Uterus (tissue), 4 donors: ENCODE results near the gene ANP32E. TPM values are rescaled to one million over a fixed set of nuclear protein-coding genes. Genes with fewer than 3 reads are reported as not detected.

Experiments
- DNase-seq, 2 donors: peaks; one replicate each; pipeline ENCODE4 v3.0.0-alpha.2; 2019 to 2020
- H3K27ac ChIP-seq, 2 donors: fragments of 200-600 bp; sonication (generic); 1 replicate in 1 of 2; 2 replicates in 1 of 2; pipeline ENCODE4 v1.5.1; 2016 to 2018
- H3K27me3 ChIP-seq, 2 donors: fragments of 200-600 bp; sonication (generic); one replicate each; pipeline ENCODE4 v1.5.1; 2018 to 2019; ENCODE audit warnings: control low read depth in 1 of 2
- H3K36me3 ChIP-seq, 2 donors: fragments of 200-600 bp; sonication (generic); one replicate each; pipeline ENCODE4 v1.5.1; 2019; ENCODE audit warnings: control low read depth in 1 of 2
- H3K4me1 ChIP-seq, 2 donors: fragments of 200-600 bp; sonication (generic); one replicate each; pipeline ENCODE4 v1.5.1; 2018 to 2019; ENCODE audit warnings: control low read depth in 1 of 2
- H3K4me3 ChIP-seq, 2 donors: fragments of 200-600 bp; sonication (generic); 1 replicate in 1 of 2; 2 replicates in 1 of 2; pipeline ENCODE4 v1.5.1; 2018 to 2019; ENCODE audit warnings: mild to moderate bottlenecking in 1 of 2
- H3K9me3 ChIP-seq, 2 donors: fragments of 200-600 bp; sonication (generic); one replicate each; pipeline ENCODE4 v1.5.1; 2019; ENCODE audit warnings: control low read depth in 1 of 2
- POLR2A ChIP-seq, 2 donors: fragments of 450-650 bp; IDR thresholded peaks; one replicate each; pipeline ENCODE4 v1.6.1; 2016; ENCODE audit warnings: antibody characterized with exemption in 2 of 2, mild to moderate bottlenecking in 1 of 2, moderate library complexity in 1 of 2
- intact Hi-C: fragments of 100-400 bp; cut with DNase I; formaldehyde crosslinking; loops from one replicate; pipeline ENCODE4 v1.15.1; 2023; ENCODE audit warnings: low total_unique reads
- total RNA-seq, 4 donors: library from RNA; depleted of rRNA in 3 of 4; stranded (reverse); fragments of >200 nt in 3 of 4; gene quantifications; one replicate each; pipeline versions ENCODE4 v1.1.0 to v1.2.4, GENCODE V29; 2014 to 2023
- TF ChIP-seq, protein P1 (sequence below), 4 experiments: fragments of 200-600 bp in 2 of 4; fragments of 450-650 bp in 2 of 4; sonication (generic) in 2 of 4; IDR thresholded peaks; one replicate each; pipeline ENCODE4 v1.5.1; 2016 to 2019; ENCODE audit warnings: antibody characterized with exemption in 4 of 4, mild to moderate bottlenecking in 2 of 4, moderate library complexity in 1 of 4
- donor health status: DM: yes; HTN: yes; CAD: no.

Gene ANP32E
- total RNA-seq, 4 donors from 2014 or later = 1.3 to 55.1 (median 38.6) TPM

DNA sequence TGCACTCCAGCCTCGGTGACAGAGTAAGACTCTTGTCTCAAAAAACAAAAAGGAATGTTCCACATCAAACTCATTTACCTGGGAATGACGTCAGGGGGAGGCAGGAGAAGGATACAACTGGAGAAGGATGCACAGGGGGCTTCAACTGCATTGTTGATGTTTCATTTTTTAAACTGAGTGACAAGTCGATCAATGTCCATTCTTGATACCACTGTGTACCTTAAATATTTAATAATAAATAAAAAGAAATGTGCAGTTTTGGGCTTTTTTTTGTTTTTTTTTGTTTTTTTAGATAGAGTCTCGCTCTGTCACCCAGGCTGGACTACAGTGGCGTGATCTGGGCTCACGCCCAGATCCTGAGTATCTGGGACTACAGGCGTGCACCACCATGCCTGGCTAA, 50.4 kb downstream of the ANP32E start:
- intact Hi-C loops = no loop called here
- H3K27ac ChIP-seq = no peak overlapping the region
- H3K36me3 ChIP-seq = no peaks in the 10 kb centered on the region
- no peaks in the 10 kb centered on the region for H3K4me1 ChIP-seq
- H3K4me3 ChIP-seq = no peak overlapping the region
- H3K9me3 ChIP-seq = no peaks in the 10 kb centered on the region
- DNase-seq = no peak
- H3K27me3 ChIP-seq = no peaks in the 10 kb centered on the region
- TF ChIP-seq, protein P1, sequence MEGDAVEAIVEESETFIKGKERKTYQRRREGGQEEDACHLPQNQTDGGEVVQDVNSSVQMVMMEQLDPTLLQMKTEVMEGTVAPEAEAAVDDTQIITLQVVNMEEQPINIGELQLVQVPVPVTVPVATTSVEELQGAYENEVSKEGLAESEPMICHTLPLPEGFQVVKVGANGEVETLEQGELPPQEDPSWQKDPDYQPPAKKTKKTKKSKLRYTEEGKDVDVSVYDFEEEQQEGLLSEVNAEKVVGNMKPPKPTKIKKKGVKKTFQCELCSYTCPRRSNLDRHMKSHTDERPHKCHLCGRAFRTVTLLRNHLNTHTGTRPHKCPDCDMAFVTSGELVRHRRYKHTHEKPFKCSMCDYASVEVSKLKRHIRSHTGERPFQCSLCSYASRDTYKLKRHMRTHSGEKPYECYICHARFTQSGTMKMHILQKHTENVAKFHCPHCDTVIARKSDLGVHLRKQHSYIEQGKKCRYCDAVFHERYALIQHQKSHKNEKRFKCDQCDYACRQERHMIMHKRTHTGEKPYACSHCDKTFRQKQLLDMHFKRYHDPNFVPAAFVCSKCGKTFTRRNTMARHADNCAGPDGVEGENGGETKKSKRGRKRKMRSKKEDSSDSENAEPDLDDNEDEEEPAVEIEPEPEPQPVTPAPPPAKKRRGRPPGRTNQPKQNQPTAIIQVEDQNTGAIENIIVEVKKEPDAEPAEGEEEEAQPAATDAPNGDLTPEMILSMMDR (IDR thresholded peaks at IDR 0.05) = no peak
- no peak for TF ChIP-seq POLR2A (IDR thresholded peaks at IDR 0.05)

DNA sequence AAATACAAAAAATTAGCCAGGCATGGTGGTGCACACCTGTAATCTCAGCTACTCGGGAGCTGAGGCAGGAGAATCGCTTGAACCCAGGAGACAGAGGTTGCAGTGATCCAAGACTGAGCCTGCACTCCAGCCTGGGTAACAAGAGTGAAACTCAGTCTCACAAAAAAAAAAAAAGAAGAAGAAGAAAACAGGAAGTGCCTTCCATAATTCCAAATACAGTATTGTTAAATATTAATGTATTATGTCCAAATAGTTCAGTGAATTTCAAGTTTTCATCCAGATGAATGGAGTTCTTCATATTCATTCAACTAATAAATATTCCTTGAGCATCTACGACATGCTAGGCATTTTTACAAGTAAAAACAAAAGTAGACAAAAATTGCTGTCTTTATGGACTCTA, 52.9 kb downstream of the ANP32E start:
- Histone ChIP-seq H3K27me3 (no peaks in the 10 kb centered on the region), H3K36me3 (no peaks in the 10 kb centered on the region), H3K9me3 (no peaks in the 10 kb centered on the region), H3K27ac (no peak overlapping the region), H3K4me1 (no peaks in the 10 kb centered on the region), H3K4me3 (no peak overlapping the region)
- TF ChIP-seq, protein P1 (IDR thresholded peaks at IDR 0.05) = no peak
- TF ChIP-seq POLR2A (IDR thresholded peaks at IDR 0.05) = no peak
- no peak for DNase-seq
- intact Hi-C loops = no loop called here

DNA sequence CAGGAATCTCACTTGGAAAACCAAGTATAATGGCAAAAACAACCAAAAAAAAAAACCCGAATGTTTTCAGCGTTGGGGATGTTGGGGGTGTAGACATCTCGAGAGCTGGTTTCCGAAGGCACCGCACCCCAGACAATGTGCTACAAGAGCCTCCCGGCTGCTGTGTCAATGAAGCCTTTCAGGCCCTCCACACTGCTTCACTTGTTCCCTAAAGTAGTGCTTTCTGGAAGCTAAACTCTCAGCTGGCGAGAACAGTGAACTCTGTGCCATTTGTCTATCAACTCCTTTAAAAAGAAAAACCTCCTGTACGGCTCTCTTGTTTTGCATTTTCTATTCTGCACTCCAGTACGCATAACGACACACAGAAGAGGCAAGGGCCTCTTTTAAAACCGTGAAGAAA, 53.7 kb downstream of the ANP32E start:
- TF ChIP-seq POLR2A (IDR thresholded peaks at IDR 0.05) = no peak
- TF ChIP-seq, protein P1 (IDR thresholded peaks at IDR 0.05) = no peak
- intact Hi-C loops = no loop called here
- H3K27ac ChIP-seq = no peak overlapping the region
- no peaks in the 10 kb centered on the region for H3K36me3 ChIP-seq
- H3K9me3 ChIP-seq = no peaks in the 10 kb centered on the region
- no peaks in the 10 kb centered on the region for H3K27me3 ChIP-seq
- no peak for DNase-seq
- no peaks in the 10 kb centered on the region for H3K4me1 ChIP-seq
- no peak overlapping the region for H3K4me3 ChIP-seq

DNA sequence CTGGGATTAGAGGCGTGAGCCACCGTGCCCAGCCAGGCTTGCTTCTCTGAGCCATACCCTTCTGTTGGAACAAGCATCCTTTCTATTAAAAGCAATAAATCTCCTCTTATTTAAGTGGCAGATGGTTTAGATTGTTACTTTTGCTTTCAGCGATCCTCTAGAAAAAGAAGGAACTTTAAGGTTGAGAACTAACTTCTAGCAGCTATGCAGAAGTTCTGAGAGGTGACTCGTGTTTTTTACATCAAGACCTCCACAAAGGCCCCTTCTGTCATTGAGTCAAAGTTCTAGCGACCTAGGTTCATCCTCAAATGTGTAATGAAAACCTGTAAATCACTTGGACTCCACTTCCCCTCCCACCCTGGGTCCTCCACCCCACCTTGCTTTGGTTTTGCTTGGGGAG, 55.4 kb downstream of the ANP32E start:
- Histone ChIP-seq H3K27me3 (no peaks in the 10 kb centered on the region), H3K27ac (no peak overlapping the region), H3K4me1 (no peaks in the 10 kb centered on the region), H3K36me3 (no peaks in the 10 kb centered on the region), H3K9me3 (no peaks in the 10 kb centered on the region), H3K4me3 (no peak overlapping the region)
- DNase-seq = no peak
- no peak for TF ChIP-seq POLR2A (IDR thresholded peaks at IDR 0.05)
- TF ChIP-seq, protein P1 (IDR thresholded peaks at IDR 0.05) = no peak
- intact Hi-C loops = no loop called here

DNA sequence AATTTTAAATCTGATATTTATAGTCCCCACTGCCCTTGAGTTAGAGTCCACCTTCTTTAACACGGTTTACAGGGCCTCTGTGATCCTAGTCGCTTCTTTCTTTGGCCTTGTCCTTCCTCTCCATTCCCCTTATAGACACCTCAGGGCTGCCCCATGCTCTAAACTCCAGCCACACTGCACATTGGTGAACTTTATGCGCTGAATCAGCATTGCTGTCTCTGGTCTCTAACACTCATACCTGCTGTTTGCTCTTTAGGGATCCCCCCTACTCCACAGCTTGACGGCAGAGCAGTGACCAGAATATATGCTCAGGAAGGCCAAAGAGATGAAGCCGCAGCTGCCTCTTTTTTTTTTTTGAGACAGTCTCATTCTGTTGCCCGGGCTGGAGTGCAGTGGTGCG, 56.0 kb downstream of the ANP32E start:
- Histone ChIP-seq H3K9me3 (no peaks in the 10 kb centered on the region), H3K27me3 (no peaks in the 10 kb centered on the region), H3K27ac (no peak overlapping the region), H3K4me3 (no peak overlapping the region), H3K36me3 (no peaks in the 10 kb centered on the region), H3K4me1 (no peaks in the 10 kb centered on the region)
- no peak for TF ChIP-seq POLR2A (IDR thresholded peaks at IDR 0.05)
- TF ChIP-seq, protein P1 (IDR thresholded peaks at IDR 0.05) = no peak
- intact Hi-C loops = loop anchor here (10.0 kb wide), 1 partner anchor 215 kb away; no protein-coding TSS in a partner anchor
- DNase-seq = no peak
